Tongue (tissue), 2 donors: ENCODE results near the gene SAP30BP. TPM values are rescaled to one million over a fixed set of nuclear protein-coding genes. Genes with fewer than 3 reads are reported as not detected.
A peak's percentile ranks its signal among the peaks of the same experiment; 100 is the strongest.

Source experiments
- DNase-seq: peaks from one replicate; pipeline ENCODE4 v3.0.0-alpha.2; 2015
- total RNA-seq: library from RNA; depleted of rRNA; stranded (reverse); fragments of >200 nt; gene quantifications from one replicate; pipeline ENCODE4 v1.2.3, GENCODE V29; 2014

The SAP30BP gene
- total RNA-seq, 1 donor from 2014 or later: 57.0 TPM

DNA sequence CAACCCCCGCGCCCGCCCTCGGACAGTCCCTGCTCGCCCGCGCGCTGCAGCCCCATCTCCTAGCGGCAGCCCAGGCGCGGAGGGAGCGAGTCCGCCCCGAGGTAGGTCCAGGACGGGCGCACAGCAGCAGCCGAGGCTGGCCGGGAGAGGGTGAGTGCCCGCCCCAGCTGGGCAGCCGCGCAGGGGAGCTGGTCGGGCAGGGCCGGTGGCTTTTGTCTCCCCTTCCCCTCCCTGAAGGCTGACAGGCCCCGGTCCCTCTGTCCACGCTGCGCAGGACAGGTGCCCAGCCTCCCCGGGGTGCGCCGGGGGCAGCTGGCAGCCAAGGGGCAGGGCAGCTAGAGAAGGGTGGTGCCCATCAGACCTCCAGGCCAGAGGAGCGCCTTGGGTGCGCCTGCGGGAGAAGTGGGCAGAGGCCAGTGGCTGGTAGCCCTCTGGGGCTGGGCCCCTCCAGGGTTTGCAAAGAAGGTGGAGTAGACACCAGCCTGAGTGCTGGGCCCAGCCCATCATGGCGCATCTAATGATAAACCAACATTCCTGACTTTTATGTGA lies 54.4 kb downstream of the SAP30BP start:
- no peak for DNase-seq

DNA sequence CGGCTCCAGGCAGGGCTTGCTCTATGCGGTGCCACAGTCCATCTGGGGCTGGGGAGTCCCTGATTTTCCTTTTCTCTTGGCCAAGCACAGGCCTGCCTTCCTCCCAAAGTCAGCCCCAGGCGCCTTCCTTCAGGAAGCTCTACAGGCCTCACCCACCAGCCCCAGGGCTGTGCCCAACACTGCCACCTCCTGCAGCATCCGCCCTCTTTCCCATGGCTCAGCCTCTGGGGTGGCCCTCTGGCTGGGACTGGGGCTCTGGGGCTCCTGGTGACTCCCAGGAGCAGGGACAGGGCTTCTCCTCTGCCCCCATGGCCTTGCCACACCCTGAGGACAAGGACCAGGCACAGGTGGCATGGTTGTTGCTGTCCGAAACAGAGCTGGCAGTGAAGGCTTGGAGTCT lies 54.9 kb downstream of the SAP30BP start:
- DNase-seq: no peak

DNA sequence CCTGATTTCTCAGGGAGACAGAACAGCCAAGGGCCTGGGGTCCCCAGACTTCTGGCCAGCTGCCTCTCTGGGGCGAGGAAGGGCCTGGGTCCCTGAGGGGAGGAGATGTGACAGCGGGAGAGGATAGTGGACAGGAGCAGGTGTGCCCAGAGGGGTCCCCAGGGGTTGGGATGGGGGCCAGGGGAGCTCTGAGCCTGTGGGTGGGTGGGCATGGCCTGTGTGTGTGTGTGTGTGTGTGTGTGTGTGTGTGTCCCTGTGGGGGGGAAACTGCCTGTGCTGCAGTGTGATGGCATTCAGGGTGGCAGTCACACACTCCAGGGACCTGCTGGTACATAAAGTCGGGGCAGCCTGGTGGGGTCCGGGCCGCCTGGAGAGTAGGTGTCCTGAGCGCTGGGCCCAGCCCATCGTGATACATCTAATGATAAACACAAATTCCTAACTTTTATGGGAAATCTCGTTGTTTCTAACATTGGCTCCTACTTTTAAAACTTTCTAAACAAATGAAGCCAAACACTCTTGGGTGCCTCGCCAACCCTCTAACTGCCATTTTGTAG lies 55.5 kb downstream of the SAP30BP start:
- no peak for DNase-seq

DNA sequence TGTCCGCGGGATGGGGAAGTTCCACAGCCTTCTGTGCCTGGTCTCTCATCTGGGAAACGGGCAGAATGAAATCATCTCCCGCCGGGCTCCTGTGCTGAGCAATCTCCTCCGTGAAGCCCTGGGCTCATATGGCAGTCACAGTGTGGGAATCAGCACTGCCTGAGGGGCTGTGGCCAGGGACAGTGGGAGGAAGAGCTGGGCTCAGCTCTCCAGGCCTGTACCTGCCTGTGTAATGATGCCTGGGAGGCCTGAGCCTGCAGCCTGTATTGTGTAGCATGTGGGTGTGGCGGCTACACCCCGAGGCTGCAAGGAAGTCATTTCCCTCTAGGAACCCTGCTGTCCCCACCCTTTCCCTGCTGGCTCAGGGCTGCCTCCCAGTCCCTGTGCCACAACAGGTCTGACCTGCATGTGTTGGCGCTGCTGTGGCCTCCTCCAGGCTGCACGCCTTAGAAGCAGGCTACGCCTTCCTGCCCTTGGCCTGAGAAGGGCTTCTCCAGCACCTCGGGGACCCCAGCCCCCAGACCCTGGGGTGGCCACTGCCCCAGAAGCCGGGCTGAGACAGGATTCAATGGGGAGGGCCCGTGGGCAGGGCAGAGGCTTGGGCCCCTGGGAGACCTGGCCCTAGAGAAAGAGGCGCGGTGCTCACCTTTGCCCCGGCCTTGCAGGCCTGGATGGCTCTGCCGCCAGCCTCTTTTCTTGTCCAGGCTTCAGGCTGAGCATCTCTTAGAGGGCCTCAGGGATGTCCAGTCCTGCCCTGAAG lies 56.2 kb downstream of the SAP30BP start:
- DNase-seq: peak; percentile 28

DNA sequence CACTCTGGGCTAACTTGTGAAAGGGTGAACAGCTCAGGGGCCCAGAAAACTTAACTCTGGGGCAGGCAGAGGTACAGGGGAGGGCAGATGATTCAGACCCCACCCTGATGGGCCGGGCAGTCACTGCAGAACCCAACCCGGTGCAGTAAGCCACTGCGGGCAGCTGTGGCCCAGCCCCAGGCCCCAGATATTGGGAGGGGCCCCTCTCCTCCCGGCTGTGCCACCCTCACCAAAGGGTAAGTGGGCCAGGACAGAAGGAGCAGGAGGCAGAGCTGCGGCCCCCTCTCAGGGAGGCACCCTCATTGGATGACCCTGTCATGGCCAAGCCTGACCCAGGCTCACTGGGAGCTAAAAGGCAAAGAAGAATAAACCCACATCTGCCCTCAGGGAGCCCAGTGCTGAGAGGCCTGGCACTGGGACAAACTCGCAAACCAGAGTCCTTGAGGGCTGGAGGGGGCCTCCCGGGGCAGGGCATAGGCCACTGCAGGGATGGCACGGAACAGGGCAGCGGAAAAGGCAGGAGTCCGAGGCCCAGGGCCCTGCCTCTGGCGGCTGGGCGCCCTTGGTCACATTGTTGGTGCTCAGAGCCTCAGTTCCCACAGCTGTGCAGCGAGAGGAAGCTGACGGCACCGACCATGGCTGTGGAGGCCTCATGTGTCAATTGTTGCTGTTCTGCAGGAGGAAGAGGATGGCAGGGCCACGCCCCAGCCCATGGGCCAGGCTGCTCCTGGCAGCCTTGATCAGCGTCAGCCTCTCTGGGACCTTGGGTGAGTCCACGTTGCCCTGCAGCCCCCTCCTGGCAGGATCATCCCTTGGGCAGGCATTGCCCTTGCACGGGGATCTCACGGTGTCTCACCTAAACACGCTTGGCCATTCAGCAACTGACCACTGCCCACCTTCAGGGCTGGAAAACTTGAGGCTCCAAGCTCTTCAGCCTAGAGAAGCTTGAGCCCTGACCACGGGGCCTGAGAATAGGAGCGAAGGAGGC lies 57.2 kb downstream of the SAP30BP start:
- DNase-seq: no peak

DNA sequence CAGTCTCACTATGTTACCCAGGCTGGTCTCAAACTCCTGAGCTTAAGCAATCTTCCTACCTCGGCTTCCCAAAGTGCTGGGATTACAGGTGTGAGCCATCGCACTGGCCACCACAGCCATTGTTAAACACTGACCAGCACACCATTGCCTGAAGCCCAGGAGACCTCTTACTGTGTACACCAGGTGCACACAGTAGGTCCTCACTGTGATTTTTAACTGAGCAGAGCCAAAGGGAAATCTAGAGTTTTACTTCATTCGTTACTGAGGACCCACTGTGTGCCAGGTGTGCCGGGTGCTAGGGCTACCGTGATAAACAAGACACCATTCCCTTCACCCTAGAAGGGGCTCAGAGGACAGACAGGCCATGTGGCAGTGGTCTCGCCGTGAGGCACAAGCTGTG lies 58.4 kb downstream of the SAP30BP start:
- no peak for DNase-seq

DNA sequence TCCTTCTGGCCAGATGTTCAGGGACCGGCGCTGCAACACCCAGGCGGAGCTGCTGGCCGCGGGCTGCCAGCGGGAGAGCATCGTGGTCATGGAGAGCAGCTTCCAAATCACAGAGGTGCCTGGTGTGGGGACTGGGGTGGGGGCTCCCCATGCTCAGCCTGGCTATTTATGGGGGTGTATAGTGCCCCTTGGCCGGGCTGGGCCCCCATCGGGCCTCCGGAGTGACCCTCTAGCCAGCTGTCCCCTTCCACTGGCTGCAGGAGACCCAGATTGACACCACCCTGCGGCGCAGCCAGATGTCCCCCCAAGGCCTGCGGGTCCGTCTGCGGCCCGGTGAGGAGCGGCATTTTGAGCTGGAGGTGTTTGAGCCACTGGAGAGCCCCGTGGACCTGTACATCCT lies 60.3 kb downstream of the SAP30BP start:
- no peak for DNase-seq

DNA sequence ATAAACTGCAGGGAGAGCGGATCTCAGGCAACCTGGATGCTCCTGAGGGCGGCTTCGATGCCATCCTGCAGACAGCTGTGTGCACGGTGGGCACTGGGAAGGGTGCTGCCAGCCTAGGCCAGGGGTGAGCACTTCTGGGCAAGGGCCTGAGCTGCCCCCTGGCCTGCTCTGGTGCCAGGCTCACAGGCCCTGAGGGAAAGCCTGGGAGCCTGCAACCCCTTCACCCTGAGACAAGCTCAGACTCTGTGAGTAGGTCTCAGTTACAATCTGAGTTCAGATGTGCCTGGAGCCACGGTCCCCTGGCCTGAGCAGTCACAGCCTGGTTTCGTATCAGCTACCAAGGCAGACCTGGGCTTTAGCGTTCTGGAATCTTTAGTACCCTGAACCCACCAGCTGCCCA lies 62.2 kb downstream of the SAP30BP start:
- DNase-seq: no peak

DNA sequence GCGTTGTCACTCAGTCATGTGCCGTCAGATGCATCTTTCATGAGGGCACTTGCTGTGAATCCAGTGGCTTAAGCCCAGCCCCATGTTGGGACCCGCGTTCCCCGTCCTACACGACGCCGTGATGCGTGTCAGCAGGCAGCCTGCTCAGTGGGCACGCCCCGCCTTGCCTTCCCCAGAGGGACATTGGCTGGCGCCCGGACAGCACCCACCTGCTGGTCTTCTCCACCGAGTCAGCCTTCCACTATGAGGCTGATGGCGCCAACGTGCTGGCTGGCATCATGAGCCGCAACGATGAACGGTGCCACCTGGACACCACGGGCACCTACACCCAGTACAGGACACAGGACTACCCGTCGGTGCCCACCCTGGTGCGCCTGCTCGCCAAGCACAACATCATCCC lies 62.9 kb downstream of the SAP30BP start:
- DNase-seq: no peak

DNA sequence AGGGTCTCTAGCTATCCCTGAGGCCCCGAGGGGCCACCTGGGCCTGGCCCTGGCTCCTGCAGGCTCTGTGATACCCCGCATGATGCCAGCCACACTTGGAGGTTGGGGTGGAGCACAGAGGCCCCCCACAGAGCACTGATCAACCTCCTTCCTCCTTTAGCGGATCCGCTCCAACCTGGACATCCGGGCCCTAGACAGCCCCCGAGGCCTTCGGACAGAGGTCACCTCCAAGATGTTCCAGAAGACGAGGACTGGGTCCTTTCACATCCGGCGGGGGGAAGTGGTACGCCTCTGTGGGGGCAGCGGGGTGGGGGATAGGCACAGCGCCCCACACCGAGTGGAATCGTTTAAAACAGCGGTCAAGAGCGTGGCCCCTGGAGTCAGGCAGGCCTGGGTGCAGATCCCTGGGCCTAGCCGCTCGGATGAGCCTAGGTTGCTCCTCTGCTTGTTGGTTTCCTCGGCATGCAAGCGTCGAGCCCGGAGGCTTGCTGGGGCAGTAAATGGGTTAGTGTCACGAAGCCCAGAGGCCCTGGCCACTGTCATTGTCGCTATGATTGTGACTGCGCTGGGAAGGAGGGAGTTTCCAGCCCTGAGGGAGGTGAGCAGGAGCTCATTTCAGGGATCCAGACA lies 64.1 kb downstream of the SAP30BP start:
- DNase-seq: no peak

DNA sequence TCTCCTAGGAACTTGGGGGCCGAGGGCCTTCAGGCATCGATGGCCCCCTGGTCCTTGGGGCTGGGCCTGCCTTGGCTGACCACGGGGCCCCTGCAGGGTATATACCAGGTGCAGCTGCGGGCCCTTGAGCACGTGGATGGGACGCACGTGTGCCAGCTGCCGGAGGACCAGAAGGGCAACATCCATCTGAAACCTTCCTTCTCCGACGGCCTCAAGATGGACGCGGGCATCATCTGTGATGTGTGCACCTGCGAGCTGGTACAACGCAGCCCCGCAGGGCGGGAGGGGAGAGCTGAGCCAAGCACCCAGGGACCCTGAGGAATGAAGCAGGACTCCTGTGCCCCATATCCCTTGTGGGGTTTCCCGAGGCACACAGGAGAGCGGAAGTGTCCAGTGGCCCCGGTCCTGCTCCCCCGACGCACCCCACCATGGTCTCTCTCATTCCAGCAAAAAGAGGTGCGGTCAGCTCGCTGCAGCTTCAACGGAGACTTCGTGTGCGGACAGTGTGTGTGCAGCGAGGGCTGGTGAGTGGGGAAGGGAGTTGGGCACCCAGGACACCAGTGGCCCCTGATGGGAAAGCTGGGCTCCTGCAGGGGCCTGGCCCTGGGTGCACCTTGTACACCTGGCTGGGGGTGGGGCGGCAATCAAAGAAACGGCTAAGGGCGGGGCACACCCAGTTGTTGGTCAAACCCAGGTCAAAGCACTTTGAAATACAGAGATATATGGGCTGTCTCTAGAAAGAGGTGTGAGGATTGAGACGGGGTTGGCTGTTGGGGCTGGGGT lies 64.8 kb downstream of the SAP30BP start:
- DNase-seq: no peak

DNA sequence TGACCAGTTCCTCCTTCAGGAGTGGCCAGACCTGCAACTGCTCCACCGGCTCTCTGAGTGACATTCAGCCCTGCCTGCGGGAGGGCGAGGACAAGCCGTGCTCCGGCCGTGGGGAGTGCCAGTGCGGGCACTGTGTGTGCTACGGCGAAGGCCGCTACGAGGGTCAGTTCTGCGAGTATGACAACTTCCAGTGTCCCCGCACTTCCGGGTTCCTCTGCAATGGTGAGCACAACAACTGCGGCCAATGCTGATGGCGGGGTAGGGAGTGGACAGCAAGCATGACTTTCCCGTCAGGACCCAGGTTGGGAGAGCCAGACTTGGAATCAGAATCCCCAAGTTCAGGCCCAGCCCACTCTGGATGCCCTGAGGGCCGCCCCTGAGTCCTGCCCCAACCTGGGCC lies 66.3 kb downstream of the SAP30BP start:
- DNase-seq: no peak

DNA sequence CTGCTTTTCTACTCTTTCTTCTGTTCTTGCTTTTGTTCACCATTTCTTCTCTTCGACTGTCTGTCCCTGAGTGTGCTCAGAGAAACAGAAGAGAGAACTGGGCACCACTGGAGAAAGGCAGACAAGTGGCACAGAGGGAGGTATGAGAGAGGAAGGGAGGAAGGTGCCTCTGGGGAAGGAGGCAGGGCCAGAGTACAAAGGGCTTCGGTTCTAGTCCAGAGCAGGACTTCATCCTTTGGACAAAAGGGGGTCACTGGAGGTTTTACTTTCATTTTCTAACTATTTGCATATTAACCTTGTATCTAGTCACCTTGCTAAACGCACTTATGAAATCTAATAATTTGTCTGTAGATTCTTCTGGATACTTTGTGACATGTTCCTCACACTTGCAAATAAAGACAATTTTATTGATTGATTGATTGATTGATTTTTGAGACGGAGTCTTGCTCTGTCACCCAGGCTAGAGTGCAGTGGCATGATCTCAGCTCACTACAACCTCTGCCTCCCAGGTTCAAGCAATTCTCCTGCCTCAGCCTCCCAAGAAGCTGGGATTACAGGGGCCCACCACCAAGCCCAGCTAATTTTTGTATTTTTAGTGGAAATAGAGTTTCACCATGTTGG lies 67.6 kb downstream of the SAP30BP start:
- DNase-seq: no peak

DNA sequence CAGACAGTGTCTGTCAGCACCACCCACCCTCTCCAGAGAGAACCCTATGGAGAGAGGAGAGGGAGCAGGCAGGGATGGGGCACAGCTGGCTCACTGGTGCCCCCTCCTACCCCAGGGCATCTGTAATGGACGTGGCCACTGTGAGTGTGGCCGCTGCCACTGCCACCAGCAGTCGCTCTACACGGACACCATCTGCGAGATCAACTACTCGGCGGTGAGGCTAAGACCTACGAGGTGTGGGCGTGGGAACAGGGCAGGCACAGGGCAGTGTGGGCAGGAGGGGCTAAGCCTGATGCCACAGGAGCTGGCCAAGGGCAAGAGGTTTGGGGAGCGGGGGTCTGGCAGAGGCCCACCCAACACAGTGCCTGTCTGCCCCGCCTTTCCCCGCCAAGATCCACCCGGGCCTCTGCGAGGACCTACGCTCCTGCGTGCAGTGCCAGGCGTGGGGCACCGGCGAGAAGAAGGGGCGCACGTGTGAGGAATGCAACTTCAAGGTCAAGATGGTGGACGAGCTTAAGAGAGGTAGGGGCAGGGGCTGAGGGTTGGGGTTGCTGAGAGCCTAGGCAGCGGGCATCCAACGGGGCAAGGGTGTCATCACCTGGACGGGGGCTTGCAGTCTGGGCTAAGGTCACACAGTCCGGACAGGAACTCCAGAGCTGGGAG lies 69.2 kb downstream of the SAP30BP start:
- no peak for DNase-seq

DNA sequence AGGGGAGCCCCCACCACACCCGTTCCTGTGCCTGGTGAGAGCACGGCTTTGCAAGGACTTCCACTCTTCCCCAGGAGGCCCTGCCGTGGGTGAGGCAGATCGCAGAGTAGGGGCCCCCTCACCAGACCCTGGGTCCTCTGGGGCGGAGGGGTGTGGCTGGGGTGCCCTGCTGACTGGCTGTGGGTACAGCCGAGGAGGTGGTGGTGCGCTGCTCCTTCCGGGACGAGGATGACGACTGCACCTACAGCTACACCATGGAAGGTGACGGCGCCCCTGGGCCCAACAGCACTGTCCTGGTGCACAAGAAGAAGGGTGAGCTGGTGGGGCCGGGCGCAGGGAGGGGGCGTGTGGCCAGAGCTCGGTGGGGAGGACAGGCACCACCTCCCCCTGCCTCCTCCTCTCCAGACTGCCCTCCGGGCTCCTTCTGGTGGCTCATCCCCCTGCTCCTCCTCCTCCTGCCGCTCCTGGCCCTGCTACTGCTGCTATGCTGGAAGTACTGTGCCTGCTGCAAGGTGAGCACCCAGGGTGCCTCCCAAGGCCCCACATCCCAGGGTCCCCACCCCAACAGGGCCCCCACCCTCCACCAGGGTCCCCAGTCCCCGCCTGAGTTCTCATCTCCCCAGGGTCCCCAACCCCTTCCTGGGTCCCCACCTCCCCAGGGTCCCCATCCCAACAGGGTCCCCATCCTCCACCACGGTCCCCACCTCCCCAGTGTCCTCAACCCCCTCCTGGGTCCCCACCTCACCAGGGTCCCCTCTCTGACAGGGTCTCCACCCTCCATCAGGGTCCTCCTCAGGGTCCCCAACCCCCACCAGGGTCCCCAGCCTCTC lies 70.2 kb downstream of the SAP30BP start:
- DNase-seq: no peak

DNA sequence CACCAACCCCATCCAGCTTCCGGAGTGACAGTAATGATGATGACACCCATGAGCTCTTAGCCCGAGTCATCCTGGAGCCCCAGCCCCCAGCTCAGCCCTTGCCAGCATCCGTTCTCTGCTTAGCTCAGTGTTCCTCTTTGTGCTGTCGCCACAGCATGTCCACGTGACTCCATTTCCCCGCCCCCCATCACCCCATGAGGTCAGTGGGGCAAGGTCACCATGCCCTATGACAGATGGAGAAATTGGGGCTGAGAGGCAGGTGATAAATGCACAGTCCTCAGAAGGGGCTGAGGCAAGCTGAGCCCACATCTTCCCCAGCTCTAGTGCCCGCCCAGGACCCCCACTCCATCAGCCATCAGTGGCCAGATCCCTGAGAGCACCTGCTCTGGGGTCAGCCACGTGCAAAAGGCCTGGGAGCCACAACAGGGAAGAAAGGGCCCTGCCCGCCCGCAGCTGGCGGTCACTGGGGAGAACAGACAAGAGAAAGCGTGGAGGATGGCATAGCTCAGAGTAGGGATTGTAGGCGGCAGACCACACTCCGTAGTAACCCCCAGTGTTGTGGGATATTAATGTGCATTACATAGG lies 71.2 kb downstream of the SAP30BP start:
- DNase-seq: no peak

DNA sequence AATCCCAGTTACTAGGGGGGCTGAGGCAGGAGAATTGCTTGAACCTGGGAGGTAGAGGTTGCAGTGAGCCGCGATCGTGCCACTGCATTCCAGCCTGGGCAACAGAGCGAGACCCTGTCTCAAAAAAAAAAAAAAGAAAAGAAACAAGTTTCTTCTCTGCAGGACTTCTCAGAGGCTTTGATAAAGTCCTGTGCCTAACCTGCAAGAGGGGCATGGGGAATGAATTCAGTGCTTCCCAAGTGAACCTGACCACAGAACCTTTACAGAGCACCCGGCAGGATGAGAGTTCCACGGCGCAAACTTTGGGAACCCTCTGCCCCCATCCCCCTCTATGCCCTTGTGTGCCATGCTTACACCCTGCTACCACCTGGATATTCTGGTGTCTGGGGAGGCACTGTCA lies 72.0 kb downstream of the SAP30BP start:
- DNase-seq: no peak

DNA sequence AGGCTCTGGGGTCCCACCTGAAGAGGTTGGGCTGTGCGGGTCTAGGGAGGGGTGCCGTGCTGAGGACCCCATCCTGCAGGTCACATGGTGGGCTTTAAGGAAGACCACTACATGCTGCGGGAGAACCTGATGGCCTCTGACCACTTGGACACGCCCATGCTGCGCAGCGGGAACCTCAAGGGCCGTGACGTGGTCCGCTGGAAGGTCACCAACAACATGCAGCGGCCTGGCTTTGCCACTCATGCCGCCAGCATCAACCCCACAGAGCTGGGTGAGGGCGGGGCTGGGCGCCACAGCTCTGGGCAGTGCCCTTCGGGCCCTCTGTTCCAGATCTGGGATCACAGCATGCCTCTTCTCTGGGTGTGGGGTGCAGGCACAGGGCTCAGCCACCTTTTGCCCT lies 72.7 kb downstream of the SAP30BP start:
- DNase-seq: no peak

DNA sequence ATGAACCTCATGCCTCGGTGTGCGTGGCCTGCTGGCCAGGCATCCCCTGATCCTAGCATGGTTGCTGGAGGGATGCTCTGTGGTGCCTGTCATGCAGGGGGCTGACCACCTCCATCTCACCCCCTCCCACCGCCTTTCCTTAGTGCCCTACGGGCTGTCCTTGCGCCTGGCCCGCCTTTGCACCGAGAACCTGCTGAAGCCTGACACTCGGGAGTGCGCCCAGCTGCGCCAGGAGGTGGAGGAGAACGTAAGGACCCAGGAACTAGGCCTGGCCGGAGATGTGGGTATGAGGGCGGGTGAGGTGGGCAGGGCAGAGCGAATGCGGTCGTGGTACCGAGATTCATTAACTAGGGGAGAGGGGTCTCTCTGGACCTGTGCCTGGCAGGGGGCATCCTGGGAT lies 73.1 kb downstream of the SAP30BP start:
- no peak for DNase-seq
